CD4-positive, alpha-beta T cell (primary cell): Measurements from ENCODE around the gene TMEM81. TPM values are rescaled to one million over a fixed set of nuclear protein-coding genes. Genes with fewer than 3 reads are reported as not detected.

ENCODE experiments used
- ATAC-seq: fragments of 200-7000 bp; cut with Tn5 transposase; one replicate; pipeline ENCODE4 v1.10.0; 2022; ENCODE audit warnings: mild to moderate bottlenecking; ENCODE audit not compliant: poor library complexity
- CTCF ChIA-PET: fragments of 350-600 bp; sonication (Branson Sonifier 250); formaldehyde crosslinking; loops from one replicate; lab custom pipeline; 2021; ENCODE audit warnings: antibody characterized with exemption, inconsistent platforms; lab: Charles Lee
- POLR2A ChIA-PET: fragments of 350-600 bp; sonication (Branson Sonifier 250); formaldehyde crosslinking; loops from one replicate; lab custom pipeline; 2021; ENCODE audit warnings: antibody characterized with exemption, inconsistent platforms; lab: Charles Lee
- DNase-seq, 14 experiments: peaks; one replicate each; pipeline ENCODE4 v3.0.0-alpha.2; 2013 to 2020; ENCODE audit warnings: mixed read lengths in 2 of 14
- H3K27ac ChIP-seq, 2 donors: one replicate each; pipeline versions ENCODE4 v1.5.1 to v1.7.0; 2013; ENCODE audit warnings: low read length in 2 of 2, low read depth in 1 of 2, mild to moderate bottlenecking in 1 of 2
- H3K27me3 ChIP-seq, 2 experiments: 1 replicate in 1 of 2; 2 replicates in 1 of 2; pipeline versions ENCODE4 v1.6.1 to v1.7.0; 2013; ENCODE audit warnings: low read length in 2 of 2, control low read depth in 1 of 2, mild to moderate bottlenecking in 1 of 2, moderate library complexity in 1 of 2; ENCODE audit not compliant: insufficient read depth in 2 of 2, control insufficient read depth in 1 of 2
- H3K36me3 ChIP-seq: one replicate; pipeline ENCODE4 v1.6.1; 2013; ENCODE audit warnings: low read length, control low read depth; ENCODE audit not compliant: insufficient read depth
- H3K4me1 ChIP-seq: one replicate; pipeline ENCODE4 v1.6.1; 2013; ENCODE audit warnings: low read length, control low read depth; ENCODE audit not compliant: insufficient read depth
- H3K4me3 ChIP-seq: one replicate; pipeline ENCODE4 v1.5.1; 2013; ENCODE audit warnings: mild to moderate bottlenecking, low read length, moderate library complexity
- H3K9me3 ChIP-seq, 2 experiments: 1 replicate in 1 of 2; 2 replicates in 1 of 2; pipeline versions ENCODE4 v1.6.1 to v1.7.0; 2013; ENCODE audit warnings: low read length in 2 of 2, mild to moderate bottlenecking in 2 of 2, control low read depth in 1 of 2, moderate library complexity in 1 of 2; ENCODE audit not compliant: control insufficient read depth in 1 of 2, insufficient read depth in 1 of 2
- H3K27ac Mint-ChIP-seq: one replicate; pipeline ENCODE4 v1.8.0; 2020; ENCODE audit warnings: mixed read lengths
- H3K27me3 Mint-ChIP-seq: one replicate; pipeline ENCODE4 v1.8.0; 2021; ENCODE audit warnings: mixed read lengths
- H3K36me3 Mint-ChIP-seq: one replicate; pipeline ENCODE4 v1.8.0; 2021; ENCODE audit warnings: low read depth, mixed read lengths
- H3K4me1 Mint-ChIP-seq: one replicate; pipeline ENCODE4 v1.8.0; 2021; ENCODE audit warnings: low read depth, mixed read lengths
- H3K4me3 Mint-ChIP-seq: one replicate; pipeline ENCODE4 v1.8.0; 2020; ENCODE audit warnings: mild to moderate bottlenecking, mixed read lengths
- H3K9me3 Mint-ChIP-seq: one replicate; pipeline ENCODE4 v1.8.0; 2020; ENCODE audit warnings: mixed read lengths
- intact Hi-C, 2 experiments: fragments of 100-400 bp; cut with DNase I in 1 of 2; cut with micrococcal nuclease in 1 of 2; formaldehyde crosslinking; loops; one replicate each; pipeline versions ENCODE4 v1.15.1 to v1.9.0; 2023 to 2025; cut with DNase I, micrococcal nuclease
- total RNA-seq, 174 experiments: library from RNA in 2 of 174; stranded (reverse) in 2 of 174; gene quantifications; one replicate each; pipeline ENCODE4 v1.2.3 and lab custom pipeline; 2021 to 2026
- TF ChIP-seq, protein P1 (sequence below): fragments of 200-600 bp; IDR thresholded peaks from one replicate; pipeline ENCODE4 v1.8.0; 2022; ENCODE audit warnings: antibody characterized with exemption, mild to moderate bottlenecking

The TMEM81 gene
- total RNA-seq, 2 experiments from 2014 or later, result 2.1 to 2.2 TPM

DNA sequence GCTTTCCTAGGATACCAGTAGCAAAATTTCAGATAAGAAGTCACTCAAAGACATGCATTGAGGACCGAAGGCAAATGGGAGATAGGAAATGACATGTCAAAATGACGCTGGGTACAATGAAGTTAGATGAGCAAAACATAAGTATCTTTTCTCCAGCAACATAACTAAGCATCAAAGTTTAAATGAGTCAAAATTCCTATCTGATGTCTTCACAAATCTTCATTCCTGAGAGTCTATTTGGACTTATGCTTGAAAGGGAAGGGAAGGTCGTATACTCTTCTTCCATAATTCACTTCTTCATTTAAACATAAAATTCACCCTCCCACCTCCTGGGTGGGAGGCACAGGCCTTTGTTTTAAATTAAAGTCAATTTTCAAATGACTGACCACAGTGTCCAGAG, 4.1 kb upstream of the TMEM81 start:
- no peak overlapping the region for H3K27ac Mint-ChIP-seq
- no peaks in the 10 kb centered on the region for H3K4me1 ChIP-seq
- no peaks in the 10 kb centered on the region for H3K4me1 Mint-ChIP-seq
- no peaks in the 10 kb centered on the region for H3K9me3 Mint-ChIP-seq
- CTCF ChIA-PET, result interaction anchor here (0.9 to 1.7 kb wide), 2 partner anchors 27 kb away, joined by 4 to 6 read pairs; no protein-coding TSS in a partner anchor
- H3K27me3 ChIP-seq, result no peaks in the 10 kb centered on the region
- no peak overlapping the region for H3K27ac ChIP-seq
- no peaks in the 10 kb centered on the region for H3K27me3 Mint-ChIP-seq
- DNase-seq, result no peak
- H3K36me3 ChIP-seq, result peaks cover 74% of the 10 kb centered on the region
- TF ChIP-seq, protein P1, sequence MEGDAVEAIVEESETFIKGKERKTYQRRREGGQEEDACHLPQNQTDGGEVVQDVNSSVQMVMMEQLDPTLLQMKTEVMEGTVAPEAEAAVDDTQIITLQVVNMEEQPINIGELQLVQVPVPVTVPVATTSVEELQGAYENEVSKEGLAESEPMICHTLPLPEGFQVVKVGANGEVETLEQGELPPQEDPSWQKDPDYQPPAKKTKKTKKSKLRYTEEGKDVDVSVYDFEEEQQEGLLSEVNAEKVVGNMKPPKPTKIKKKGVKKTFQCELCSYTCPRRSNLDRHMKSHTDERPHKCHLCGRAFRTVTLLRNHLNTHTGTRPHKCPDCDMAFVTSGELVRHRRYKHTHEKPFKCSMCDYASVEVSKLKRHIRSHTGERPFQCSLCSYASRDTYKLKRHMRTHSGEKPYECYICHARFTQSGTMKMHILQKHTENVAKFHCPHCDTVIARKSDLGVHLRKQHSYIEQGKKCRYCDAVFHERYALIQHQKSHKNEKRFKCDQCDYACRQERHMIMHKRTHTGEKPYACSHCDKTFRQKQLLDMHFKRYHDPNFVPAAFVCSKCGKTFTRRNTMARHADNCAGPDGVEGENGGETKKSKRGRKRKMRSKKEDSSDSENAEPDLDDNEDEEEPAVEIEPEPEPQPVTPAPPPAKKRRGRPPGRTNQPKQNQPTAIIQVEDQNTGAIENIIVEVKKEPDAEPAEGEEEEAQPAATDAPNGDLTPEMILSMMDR, result no peak
- intact Hi-C loops, result no loop called here
- no peak overlapping the region for H3K4me3 Mint-ChIP-seq
- no peak for ATAC-seq
- POLR2A ChIA-PET, result no interaction called here
- peaks cover 92% of the 10 kb centered on the region for H3K36me3 Mint-ChIP-seq
- H3K9me3 ChIP-seq, result no peaks in the 10 kb centered on the region
- no peak overlapping the region for H3K4me3 ChIP-seq

DNA sequence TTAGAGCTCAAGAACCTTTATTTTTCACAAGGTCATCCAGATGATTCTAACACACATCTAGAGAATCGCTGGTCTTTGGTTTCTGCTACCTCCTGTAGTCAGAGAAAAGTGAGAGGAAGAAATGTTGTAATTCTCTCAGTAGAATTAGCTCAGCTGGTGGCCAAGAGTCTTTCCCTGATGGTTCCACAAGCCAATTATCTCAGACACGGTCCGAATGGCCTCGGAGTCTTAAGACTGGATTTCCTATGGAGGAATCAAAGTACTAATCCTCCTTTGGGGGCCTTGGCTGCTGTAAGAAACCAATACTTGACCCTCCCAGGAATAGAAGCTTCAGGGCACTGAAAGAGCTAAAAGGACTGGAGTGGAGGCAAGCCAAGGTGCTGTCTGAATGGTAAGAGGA, 1.8 kb downstream of the TMEM81 start:
- Mint-ChIP-seq H3K4me3 (no peak overlapping the region), H3K27ac (no peak overlapping the region), H3K36me3 (peaks cover 47% of the 10 kb centered on the region), H3K9me3 (no peaks in the 10 kb centered on the region), H3K4me1 (no peaks in the 10 kb centered on the region), H3K27me3 (no peaks in the 10 kb centered on the region)
- ChIA-PET POLR2A (interaction anchor here (0.5 kb wide), 1 partner anchor 170 kb away, joined by 3 read pairs; no protein-coding TSS in a partner anchor), CTCF (interaction anchor here (1.6 kb wide), 1 partner anchor 174 kb away, joined by 3 read pairs; no protein-coding TSS in a partner anchor)
- Histone ChIP-seq H3K4me3 (no peak overlapping the region), H3K9me3 (no peaks in the 10 kb centered on the region), H3K27ac (no peak overlapping the region), H3K4me1 (no peaks in the 10 kb centered on the region), H3K27me3 (no peaks in the 10 kb centered on the region), H3K36me3 (peaks cover 24% of the 10 kb centered on the region)
- no peak for ATAC-seq
- no peak for DNase-seq
- intact Hi-C loops, result no loop called here
- TF ChIP-seq, protein P1, result no peak

DNA sequence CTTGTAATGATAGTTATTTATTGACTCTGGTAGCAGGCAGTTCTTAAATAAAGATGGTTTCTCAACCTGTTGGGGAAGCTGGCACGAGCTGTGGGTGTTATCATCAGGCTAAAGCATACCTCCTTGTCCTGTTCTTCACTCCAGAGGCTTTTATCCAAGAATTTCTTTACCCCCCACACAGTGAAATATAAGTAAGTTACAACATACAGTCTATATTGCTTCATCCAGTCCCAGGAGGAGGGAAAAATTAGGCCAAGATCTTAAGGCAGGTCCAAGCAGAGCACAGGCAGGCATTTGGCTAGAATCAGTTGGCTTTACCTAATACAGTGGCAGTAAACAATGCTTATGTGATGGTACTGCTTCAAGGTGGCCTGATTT, 6.3 kb downstream of the TMEM81 start:
- H3K36me3 Mint-ChIP-seq, result peaks cover 5% of the 10 kb centered on the region
- CTCF ChIA-PET, result no interaction called here

More for the DNA sequence above, 6.3 kb downstream of the TMEM81 start:
- Mint-ChIP-seq H3K27ac (no peak overlapping the region), H3K9me3 (no peaks in the 10 kb centered on the region), H3K4me1 (no peaks in the 10 kb centered on the region), H3K4me3 (no peak overlapping the region), H3K27me3 (no peaks in the 10 kb centered on the region)
- H3K4me1 ChIP-seq, result no peaks in the 10 kb centered on the region
- intact Hi-C loops, result no loop called here
- TF ChIP-seq, protein P1, result no peak
- H3K27me3 ChIP-seq, result no peaks in the 10 kb centered on the region
- H3K36me3 ChIP-seq, result no peaks in the 10 kb centered on the region
- POLR2A ChIA-PET, result no interaction called here
- DNase-seq, result no peak
- H3K27ac ChIP-seq, result no peak overlapping the region
- no peak for ATAC-seq
- no peak overlapping the region for H3K4me3 ChIP-seq
- H3K9me3 ChIP-seq, result no peaks in the 10 kb centered on the region
